Measurements from ENCODE around the gene LRRC2. TPM values are rescaled to one million over a fixed set of nuclear protein-coding genes. Genes with fewer than 3 reads are reported as not detected.
"Not testable (repeated sequence)": the region's sequence is repeated elsewhere in the genome, so short reads cannot be mapped to it uniquely, and the experiment has no call there.

Gene LRRC2
- total RNA-seq, 1 donor from 2014 or later: 114 TPM

DNA sequence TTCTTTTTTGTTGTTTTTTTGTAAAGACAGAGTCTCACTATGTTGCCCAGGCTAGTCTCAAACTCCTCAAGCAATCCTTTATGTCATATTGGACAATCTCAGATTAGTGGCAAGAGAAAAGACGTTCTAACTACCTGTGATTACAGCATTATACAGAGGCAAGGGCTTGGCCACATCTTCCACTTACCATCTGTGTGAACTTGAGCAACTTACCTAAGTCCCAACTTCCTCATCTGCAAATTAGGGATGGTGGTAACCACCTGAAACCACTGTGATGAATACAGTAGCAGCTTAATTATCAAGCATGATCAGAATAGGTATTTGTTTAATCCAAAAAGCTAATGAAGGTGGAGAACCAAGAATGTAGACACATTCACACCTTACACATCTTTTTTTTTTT, 16.1 kb downstream of the LRRC2 start:
- H3K9me3 ChIP-seq (replicated peaks): no peaks in the 10 kb centered on the region
- peaks cover 27% of the 10 kb centered on the region for H3K36me3 ChIP-seq
- H3K4me1 ChIP-seq: peaks cover 42% of the 10 kb centered on the region
- intact Hi-C loops (cut with micrococcal nuclease): no loop called here
- no peak overlapping the region for H3K4me3 ChIP-seq
- no peaks in the 10 kb centered on the region for H3K27me3 ChIP-seq (ENCODE audit: low read depth)
- no peak for DNase-seq
- TF ChIP-seq, protein P1, sequence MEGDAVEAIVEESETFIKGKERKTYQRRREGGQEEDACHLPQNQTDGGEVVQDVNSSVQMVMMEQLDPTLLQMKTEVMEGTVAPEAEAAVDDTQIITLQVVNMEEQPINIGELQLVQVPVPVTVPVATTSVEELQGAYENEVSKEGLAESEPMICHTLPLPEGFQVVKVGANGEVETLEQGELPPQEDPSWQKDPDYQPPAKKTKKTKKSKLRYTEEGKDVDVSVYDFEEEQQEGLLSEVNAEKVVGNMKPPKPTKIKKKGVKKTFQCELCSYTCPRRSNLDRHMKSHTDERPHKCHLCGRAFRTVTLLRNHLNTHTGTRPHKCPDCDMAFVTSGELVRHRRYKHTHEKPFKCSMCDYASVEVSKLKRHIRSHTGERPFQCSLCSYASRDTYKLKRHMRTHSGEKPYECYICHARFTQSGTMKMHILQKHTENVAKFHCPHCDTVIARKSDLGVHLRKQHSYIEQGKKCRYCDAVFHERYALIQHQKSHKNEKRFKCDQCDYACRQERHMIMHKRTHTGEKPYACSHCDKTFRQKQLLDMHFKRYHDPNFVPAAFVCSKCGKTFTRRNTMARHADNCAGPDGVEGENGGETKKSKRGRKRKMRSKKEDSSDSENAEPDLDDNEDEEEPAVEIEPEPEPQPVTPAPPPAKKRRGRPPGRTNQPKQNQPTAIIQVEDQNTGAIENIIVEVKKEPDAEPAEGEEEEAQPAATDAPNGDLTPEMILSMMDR (IDR thresholded peaks at IDR 0.05; ENCODE audit: borderline replicate concordance): no peak
- no peak overlapping the region for H3K27ac ChIP-seq (replicated peaks)

DNA sequence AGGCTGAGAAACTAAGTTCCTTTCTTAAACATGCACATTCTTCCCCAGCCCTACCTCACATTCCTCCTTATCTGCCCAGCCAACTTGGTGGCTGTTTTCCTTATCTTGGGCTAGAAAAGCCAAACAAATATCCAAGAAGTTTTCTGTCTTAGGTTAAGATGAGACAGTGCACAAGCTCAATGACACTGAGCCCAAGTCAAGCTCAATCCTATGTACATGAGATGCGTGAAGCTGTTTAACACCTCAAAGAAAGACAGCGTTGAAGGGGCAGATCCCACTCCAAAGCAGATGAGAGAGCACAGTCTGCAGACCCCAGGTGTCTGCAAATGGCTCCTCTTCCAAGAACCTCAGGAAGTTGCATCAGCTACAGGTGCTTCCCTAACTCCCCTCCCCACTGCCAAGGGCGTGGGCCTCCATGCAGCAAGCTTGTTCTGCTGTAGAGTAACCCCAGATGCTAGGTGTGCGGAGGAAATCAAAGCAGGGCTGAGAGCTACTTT, 16.6 kb downstream of the LRRC2 start:
- no peak overlapping the region for H3K27ac ChIP-seq (replicated peaks)
- TF ChIP-seq, protein P1 (IDR thresholded peaks at IDR 0.05; ENCODE audit: borderline replicate concordance): no peak
- DNase-seq: no peak
- peaks cover 42% of the 10 kb centered on the region for H3K4me1 ChIP-seq
- no peak overlapping the region for H3K4me3 ChIP-seq
- H3K36me3 ChIP-seq: peaks cover 32% of the 10 kb centered on the region
- no peaks in the 10 kb centered on the region for H3K27me3 ChIP-seq (ENCODE audit: low read depth)
- no peaks in the 10 kb centered on the region for H3K9me3 ChIP-seq (replicated peaks)
- intact Hi-C loops (cut with micrococcal nuclease): no loop called here

DNA sequence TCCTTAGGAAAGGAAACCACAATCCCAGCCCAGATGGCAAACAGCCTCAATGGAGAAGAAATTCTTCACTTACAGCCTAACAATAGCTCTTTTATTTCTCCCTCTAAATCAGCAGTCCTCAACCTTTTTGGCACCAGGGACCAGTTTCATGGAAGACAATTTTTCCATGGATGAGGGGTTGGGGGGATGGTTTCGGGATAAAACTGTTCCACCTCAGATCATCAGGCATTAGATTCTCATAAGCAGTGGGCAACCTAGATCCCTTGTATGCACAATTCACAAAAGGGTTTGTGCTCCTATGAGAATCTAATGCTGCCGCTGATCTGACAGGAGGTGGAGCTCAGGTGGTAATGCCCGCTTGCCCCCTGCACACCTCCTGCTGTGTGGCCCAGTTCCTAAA, 17.5 kb downstream of the LRRC2 start:
- Histone ChIP-seq H3K4me1 (peaks cover 36% of the 10 kb centered on the region), H3K36me3 (peaks cover 36% of the 10 kb centered on the region)
- H3K27me3 ChIP-seq (ENCODE audit: low read depth); H3K9me3 ChIP-seq (replicated peaks); intact Hi-C loops (cut with micrococcal nuclease); H3K27ac ChIP-seq (replicated peaks); H3K4me3 ChIP-seq; DNase-seq: not testable (repeated sequence)

DNA sequence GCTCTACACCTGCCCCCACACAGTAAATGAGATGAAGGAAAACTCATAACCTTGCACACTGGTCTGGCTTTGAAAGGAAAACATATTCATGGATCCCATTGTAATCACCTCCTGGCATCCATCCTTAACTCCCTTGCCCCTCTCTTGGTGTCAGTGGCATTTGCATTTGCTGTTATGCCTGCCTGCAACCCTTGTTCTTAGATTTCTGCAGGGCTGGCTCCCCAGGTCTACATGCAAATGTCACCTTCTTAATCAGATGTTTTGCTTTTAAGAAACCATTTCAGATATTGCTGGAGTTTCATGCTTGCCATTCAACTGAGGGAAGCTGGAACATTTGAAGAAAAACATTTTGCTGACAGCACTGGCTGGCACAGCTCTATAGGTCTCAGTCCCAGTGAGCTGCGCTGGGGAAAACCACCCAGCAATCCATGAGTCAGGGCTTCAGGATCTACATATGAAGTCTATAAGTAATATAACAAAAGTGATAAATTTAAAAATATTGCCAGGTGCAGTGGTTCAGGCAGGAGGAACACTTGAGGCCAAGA, 19.1 kb downstream of the LRRC2 start:
- H3K27me3 ChIP-seq (ENCODE audit: low read depth): no peaks in the 10 kb centered on the region
- TF ChIP-seq, protein P1 (IDR thresholded peaks at IDR 0.05; ENCODE audit: borderline replicate concordance): no peak
- H3K27ac ChIP-seq (replicated peaks): no peak overlapping the region
- no peaks in the 10 kb centered on the region for H3K9me3 ChIP-seq (replicated peaks)
- H3K36me3 ChIP-seq: peaks cover 40% of the 10 kb centered on the region
- no peak for DNase-seq
- intact Hi-C loops (cut with micrococcal nuclease): no loop called here
- H3K4me3 ChIP-seq: no peak overlapping the region
- peaks cover 32% of the 10 kb centered on the region for H3K4me1 ChIP-seq

DNA sequence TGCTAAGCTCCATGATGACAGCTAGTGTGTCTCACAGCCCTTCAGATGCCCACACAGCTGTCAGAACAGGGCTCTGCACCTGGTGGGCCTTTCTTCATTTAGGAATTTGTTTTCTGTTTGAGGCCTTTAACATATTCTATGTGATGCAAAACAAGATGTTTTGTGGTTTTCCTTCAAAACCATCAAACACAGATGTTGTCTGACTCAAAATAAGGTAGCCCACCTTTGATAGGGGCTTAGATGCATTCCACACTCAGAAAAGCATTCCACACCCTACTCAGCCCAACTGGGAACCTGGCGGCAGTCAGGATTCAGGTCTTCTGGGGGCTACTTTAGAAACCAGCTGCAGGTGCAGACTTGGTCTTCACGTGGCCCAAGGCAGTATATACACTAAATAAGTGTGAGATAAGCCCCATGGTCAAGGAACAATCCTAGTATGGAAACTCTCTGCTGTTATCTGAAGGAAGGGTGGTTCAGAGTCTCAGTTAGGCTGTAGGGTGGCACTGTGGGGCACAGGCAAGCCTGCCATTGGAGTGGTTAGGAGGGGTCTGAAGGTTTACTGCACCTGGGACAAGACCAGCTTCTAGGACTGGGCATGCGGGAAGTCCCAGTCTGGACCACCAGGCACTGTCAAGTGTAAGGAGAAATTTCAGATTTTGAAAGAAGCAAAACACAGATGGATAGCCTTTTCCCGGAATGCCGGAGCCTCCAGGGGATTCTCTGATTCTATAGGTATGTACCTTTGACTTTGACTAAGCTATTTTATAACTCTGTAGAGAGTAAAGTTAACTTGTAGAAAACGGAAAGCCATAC, 20.1 kb downstream of the LRRC2 start:
- intact Hi-C loops (cut with micrococcal nuclease): no loop called here
- Histone ChIP-seq H3K9me3 (replicated peaks) (no peaks in the 10 kb centered on the region), H3K27me3 (ENCODE audit: low read depth) (no peaks in the 10 kb centered on the region), H3K4me3 (no peak overlapping the region), H3K36me3 (peaks cover 40% of the 10 kb centered on the region), H3K27ac (replicated peaks) (no peak overlapping the region), H3K4me1 (peaks cover 32% of the 10 kb centered on the region)
- DNase-seq: no peak
- TF ChIP-seq, protein P1 (IDR thresholded peaks at IDR 0.05; ENCODE audit: borderline replicate concordance): no peak

All from left ventricle myocardium inferior (tissue), 1 donor.